ENCODE measurements around the gene EFL1. TPM values are rescaled to one million over a fixed set of nuclear protein-coding genes. Genes with fewer than 3 reads are reported as not detected.
A peak's percentile ranks its signal among the peaks of the same experiment; 100 is the strongest.

EFL1 gene
- total and polyA plus RNA-seq, 9 donors: 11.3 to 17.4 (median 11.8) TPM

GRCh38 chr15:82128401-82129148, 134.0 kb downstream of the EFL1 start:
- 63% methylated on average over 1 of the region's 5 CpGs for WGBS (ENCODE audit: insufficient coverage)
- no peak overlapping the region for H3K27ac ChIP-seq (ENCODE audit: low read length)

GRCh38 chr15:82127581-82127980, 135.0 kb downstream of the EFL1 start:
- DNase-seq: no peak
- Histone ChIP-seq H3K9me3 (replicated peaks; ENCODE audit: control insufficient read depth, low read depth, low read length) (no peaks in the 10 kb centered on the region), H3K4me3 (ENCODE audit: low read length) (no peak overlapping the region), H3K27ac (ENCODE audit: low read length) (no peak overlapping the region), H3K36me3 (ENCODE audit: control insufficient read depth, insufficient read depth, low read length) (peaks cover 12% of the 10 kb centered on the region), H3K4me1 (ENCODE audit: control insufficient read depth, insufficient read depth, low read length) (no peaks in the 10 kb centered on the region), H3K27me3 (ENCODE audit: control insufficient read depth, insufficient read depth, low read length) (no peaks in the 10 kb centered on the region)

More at GRCh38 chr15:82128401-82129148, 134.0 kb downstream of the EFL1 start:
- Histone ChIP-seq H3K4me1 (ENCODE audit: control insufficient read depth, insufficient read depth, low read length) (no peaks in the 10 kb centered on the region), H3K9me3 (replicated peaks; ENCODE audit: control insufficient read depth, low read depth, low read length) (no peaks in the 10 kb centered on the region), H3K36me3 (ENCODE audit: control insufficient read depth, insufficient read depth, low read length) (peaks cover 12% of the 10 kb centered on the region), H3K27me3 (ENCODE audit: control insufficient read depth, insufficient read depth, low read length) (no peaks in the 10 kb centered on the region), H3K4me3 (ENCODE audit: low read length) (no peak overlapping the region)
- DNase-seq: no peak

GRCh38 chr15:82126346-82126745, 136.2 kb downstream of the EFL1 start:
- no peaks in the 10 kb centered on the region for H3K4me1 ChIP-seq (ENCODE audit: control insufficient read depth, insufficient read depth, low read length)
- WGBS (ENCODE audit: insufficient coverage): no CpG with 5 or more reads among the region's 3 CpGs
- H3K27ac ChIP-seq (ENCODE audit: low read length): no peak overlapping the region
- H3K27me3 ChIP-seq (ENCODE audit: control insufficient read depth, insufficient read depth, low read length): no peaks in the 10 kb centered on the region
- H3K9me3 ChIP-seq (replicated peaks; ENCODE audit: control insufficient read depth, low read depth, low read length): no peaks in the 10 kb centered on the region
- no peak overlapping the region for H3K4me3 ChIP-seq (ENCODE audit: low read length)
- no peak for DNase-seq
- H3K36me3 ChIP-seq (ENCODE audit: control insufficient read depth, insufficient read depth, low read length): peaks cover 12% of the 10 kb centered on the region

DNA sequence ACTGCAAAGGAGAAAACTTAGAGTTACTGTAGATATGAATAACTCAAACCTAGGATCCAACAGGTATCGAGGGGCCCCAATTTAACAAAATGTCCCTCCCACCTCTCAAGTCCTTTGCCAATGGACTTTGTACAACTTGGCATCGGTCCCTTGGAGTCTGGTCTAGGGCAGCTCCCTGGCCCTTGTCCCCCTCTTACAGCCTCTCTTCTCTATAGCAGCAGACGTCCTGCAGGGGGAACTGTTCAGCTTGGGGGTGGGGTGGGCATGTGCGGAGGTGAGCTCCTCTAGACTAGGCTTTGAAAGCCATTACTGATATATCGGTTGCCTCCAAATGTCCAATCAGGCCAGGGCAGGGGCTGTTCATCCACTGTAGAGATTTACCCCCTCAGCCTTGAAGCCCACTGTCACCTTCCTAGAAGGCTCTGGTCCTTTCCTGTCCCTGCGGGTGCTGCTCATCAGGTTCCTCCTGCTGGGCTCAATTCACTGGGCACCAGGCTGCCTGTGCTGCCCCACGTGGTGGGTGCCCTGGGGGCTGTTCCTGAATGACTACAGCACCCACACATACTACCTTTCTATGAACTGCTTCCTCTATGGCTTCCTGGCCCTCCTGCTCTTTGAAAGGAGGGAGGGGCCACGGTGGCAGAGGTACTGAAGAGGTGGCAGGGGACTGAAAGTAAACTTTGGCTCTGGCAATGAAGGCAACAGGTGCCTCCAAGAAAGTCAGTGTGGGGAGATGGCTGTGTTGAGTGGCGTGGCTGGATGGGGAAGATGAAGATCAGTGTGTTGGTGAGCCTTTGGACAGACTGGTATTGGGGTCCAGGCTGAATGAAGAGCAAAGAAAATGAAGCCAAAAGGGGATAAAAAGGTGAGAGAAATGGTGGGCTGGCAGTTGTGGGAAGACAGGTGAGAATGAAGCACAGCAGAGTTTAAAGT, 137.9 kb downstream of the EFL1 start:
- WGBS (ENCODE audit: insufficient coverage): 95% methylated on average over 6 of the region's 9 CpGs
- DNase-seq: no peak
- no peak overlapping the region for H3K4me3 ChIP-seq (ENCODE audit: low read length)
- H3K9me3 ChIP-seq (replicated peaks; ENCODE audit: control insufficient read depth, low read depth, low read length): no peaks in the 10 kb centered on the region
- H3K27me3 ChIP-seq (ENCODE audit: control insufficient read depth, insufficient read depth, low read length): no peaks in the 10 kb centered on the region
- no peaks in the 10 kb centered on the region for H3K4me1 ChIP-seq (ENCODE audit: control insufficient read depth, insufficient read depth, low read length)
- no peak overlapping the region for H3K27ac ChIP-seq (ENCODE audit: low read length)
- peaks cover 8% of the 10 kb centered on the region for H3K36me3 ChIP-seq (ENCODE audit: control insufficient read depth, insufficient read depth, low read length)

DNA sequence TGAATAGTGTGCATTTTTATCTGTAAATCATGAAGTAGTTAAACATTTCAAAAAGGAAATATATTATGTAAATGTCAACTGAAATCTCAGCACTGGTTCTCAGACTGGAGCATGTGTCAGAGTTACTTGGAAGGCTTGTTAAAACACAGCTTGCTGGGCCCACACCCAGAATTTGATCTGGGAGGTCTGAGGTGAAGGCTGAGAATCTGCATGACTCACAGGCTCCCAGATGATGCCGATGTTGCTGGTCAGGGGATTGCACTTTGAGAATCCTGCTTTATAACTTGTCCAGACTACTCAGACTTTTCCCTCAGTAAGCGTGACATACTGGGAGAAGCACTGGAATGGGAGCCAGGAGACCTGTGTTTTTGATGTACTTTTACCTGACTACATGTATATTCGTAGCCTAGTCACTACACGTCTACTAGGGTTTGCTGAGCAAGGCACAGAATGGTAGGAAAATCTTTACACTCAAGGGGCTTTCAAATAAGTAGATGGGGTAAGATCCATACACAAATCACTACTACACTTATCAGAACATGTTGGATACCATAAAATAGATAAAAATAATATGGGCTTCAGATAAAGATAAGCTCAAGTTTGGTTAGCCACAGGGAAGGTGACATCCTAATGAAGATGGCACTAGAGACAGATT, 139.7 kb downstream of the EFL1 start:
- no peaks in the 10 kb centered on the region for H3K4me1 ChIP-seq (ENCODE audit: control insufficient read depth, insufficient read depth, low read length)

GRCh38 chr15:82118040-82118439, 144.5 kb downstream of the EFL1 start:
- 100% methylated on average over 2 of the region's 3 CpGs for WGBS (ENCODE audit: insufficient coverage)
- H3K27me3 ChIP-seq (ENCODE audit: control insufficient read depth, insufficient read depth, low read length): no peaks in the 10 kb centered on the region
- no peak overlapping the region for H3K27ac ChIP-seq (ENCODE audit: low read length)
- no peaks in the 10 kb centered on the region for H3K36me3 ChIP-seq (ENCODE audit: control insufficient read depth, insufficient read depth, low read length)
- H3K4me3 ChIP-seq (ENCODE audit: low read length): no peak overlapping the region
- no peaks in the 10 kb centered on the region for H3K9me3 ChIP-seq (replicated peaks; ENCODE audit: control insufficient read depth, low read depth, low read length)
- no peak for DNase-seq
- H3K4me1 ChIP-seq (ENCODE audit: control insufficient read depth, insufficient read depth, low read length): no peaks in the 10 kb centered on the region

More for the DNA sequence above, 139.7 kb downstream of the EFL1 start:
- peak; percentile 64 for DNase-seq
- Histone ChIP-seq H3K27ac (ENCODE audit: low read length) (no peak overlapping the region), H3K9me3 (replicated peaks; ENCODE audit: control insufficient read depth, low read depth, low read length) (no peaks in the 10 kb centered on the region), H3K27me3 (ENCODE audit: control insufficient read depth, insufficient read depth, low read length) (no peaks in the 10 kb centered on the region), H3K36me3 (ENCODE audit: control insufficient read depth, insufficient read depth, low read length) (peaks cover 5% of the 10 kb centered on the region), H3K4me3 (ENCODE audit: low read length) (no peak overlapping the region)
- WGBS (ENCODE audit: insufficient coverage): 25% methylated on average over 2 of the region's 4 CpGs

DNA sequence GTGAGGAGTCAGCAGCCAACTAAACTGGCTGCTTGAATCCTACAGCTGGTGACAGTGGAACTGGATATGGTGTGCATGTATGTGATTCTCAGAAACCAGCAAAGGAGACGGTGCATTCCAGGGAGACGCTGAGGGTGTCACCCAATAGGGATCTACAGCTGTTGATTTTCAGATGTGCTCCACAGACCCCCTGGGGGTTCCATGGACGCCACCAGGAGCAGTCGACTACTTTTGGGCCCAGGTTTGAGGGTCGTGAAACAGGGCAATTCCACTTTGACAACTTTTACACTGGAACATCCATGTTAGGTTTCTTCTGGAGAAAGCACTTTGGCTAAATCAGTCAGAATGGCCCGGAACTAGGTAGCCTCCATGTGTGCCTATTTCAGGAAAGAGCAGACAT, 145.2 kb downstream of the EFL1 start:
- WGBS (ENCODE audit: insufficient coverage): 92% methylated on average over 2 of the region's 6 CpGs
- Histone ChIP-seq H3K4me3 (ENCODE audit: low read length) (no peak overlapping the region), H3K9me3 (replicated peaks; ENCODE audit: control insufficient read depth, low read depth, low read length) (no peaks in the 10 kb centered on the region), H3K27ac (ENCODE audit: low read length) (no peak overlapping the region), H3K4me1 (ENCODE audit: control insufficient read depth, insufficient read depth, low read length) (no peaks in the 10 kb centered on the region), H3K27me3 (ENCODE audit: control insufficient read depth, insufficient read depth, low read length) (no peaks in the 10 kb centered on the region), H3K36me3 (ENCODE audit: control insufficient read depth, insufficient read depth, low read length) (no peaks in the 10 kb centered on the region)
- DNase-seq: no peak

GRCh38 chr15:82114660-82115059, 147.9 kb downstream of the EFL1 start:
- Histone ChIP-seq H3K4me3 (ENCODE audit: low read length) (no peak overlapping the region), H3K36me3 (ENCODE audit: control insufficient read depth, insufficient read depth, low read length) (no peaks in the 10 kb centered on the region), H3K27me3 (ENCODE audit: control insufficient read depth, insufficient read depth, low read length) (no peaks in the 10 kb centered on the region), H3K9me3 (replicated peaks; ENCODE audit: control insufficient read depth, low read depth, low read length) (no peaks in the 10 kb centered on the region), H3K4me1 (ENCODE audit: control insufficient read depth, insufficient read depth, low read length) (no peaks in the 10 kb centered on the region), H3K27ac (ENCODE audit: low read length) (no peak overlapping the region)
- WGBS (ENCODE audit: insufficient coverage): 98% methylated on average over 3 of the region's 5 CpGs
- no peak for DNase-seq

DNA sequence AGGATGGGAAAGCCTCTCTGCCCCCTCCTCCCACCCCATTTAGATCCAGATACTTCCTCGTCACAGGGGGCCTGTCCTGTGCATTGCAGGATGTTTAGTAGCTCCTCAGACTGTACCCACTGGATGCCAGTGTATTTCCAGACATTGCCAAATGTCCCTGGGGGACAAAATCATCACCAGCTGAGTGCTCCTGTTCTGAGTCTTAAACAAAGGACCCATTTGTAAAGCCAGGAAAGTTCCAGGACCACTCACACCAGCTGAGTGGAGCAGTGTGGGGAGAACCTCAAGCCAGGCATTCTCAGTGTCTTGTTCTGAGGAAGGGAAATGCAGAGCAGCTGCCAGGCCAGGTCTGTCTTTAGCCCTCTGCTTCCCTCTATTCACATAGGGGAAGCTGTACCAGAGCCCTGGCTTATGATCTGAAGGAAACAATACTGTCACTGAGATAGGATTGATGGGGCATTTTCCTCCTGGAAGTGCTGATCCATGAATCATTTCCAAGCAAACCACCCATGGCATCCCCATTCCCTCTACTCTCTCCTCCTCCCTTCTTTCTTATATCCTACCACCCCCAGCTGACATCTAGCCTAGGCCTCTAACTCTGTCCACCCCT, 149.3 kb downstream of the EFL1 start:
- Histone ChIP-seq H3K4me3 (ENCODE audit: low read length) (no peak overlapping the region), H3K27me3 (ENCODE audit: control insufficient read depth, insufficient read depth, low read length) (no peaks in the 10 kb centered on the region), H3K27ac (ENCODE audit: low read length) (no peak overlapping the region), H3K4me1 (ENCODE audit: control insufficient read depth, insufficient read depth, low read length) (no peaks in the 10 kb centered on the region), H3K9me3 (replicated peaks; ENCODE audit: control insufficient read depth, low read depth, low read length) (no peaks in the 10 kb centered on the region), H3K36me3 (ENCODE audit: control insufficient read depth, insufficient read depth, low read length) (no peaks in the 10 kb centered on the region)
- no CpG with 5 or more reads among the region's 1 CpG for WGBS (ENCODE audit: insufficient coverage)
- no peak for DNase-seq

DNA sequence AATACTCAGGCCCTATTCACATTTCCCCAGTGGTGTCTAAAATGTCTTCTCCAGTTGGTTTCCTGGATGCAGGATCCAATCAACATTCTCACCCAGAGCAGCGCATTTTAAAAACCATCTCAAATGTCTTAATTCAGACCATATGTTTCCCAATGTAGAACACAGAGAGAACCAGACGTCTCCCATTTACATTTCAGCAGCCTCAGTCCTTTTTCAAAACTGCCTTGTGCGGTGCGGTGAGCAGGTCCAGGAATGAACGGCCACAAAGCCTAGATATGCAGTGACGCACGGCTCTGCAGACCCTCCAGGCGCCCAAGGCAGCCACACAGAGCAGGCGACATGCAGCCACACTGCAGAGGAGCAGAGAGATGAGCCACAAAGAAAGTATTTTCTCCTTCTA, 150.6 kb downstream of the EFL1 start:
- 27% methylated on average over 8 of the region's 9 CpGs for WGBS (ENCODE audit: insufficient coverage)
- no peaks in the 10 kb centered on the region for H3K27me3 ChIP-seq (ENCODE audit: control insufficient read depth, insufficient read depth, low read length)
- DNase-seq: peak; percentile 40

More for the DNA sequence above, 150.6 kb downstream of the EFL1 start:
- Histone ChIP-seq H3K36me3 (ENCODE audit: control insufficient read depth, insufficient read depth, low read length) (no peaks in the 10 kb centered on the region), H3K9me3 (replicated peaks; ENCODE audit: control insufficient read depth, low read depth, low read length) (no peaks in the 10 kb centered on the region), H3K27ac (ENCODE audit: low read length) (no peak overlapping the region), H3K4me1 (ENCODE audit: control insufficient read depth, insufficient read depth, low read length) (no peaks in the 10 kb centered on the region), H3K4me3 (ENCODE audit: low read length) (no peak overlapping the region)
